Activated naive CD4-positive, alpha-beta T cell treated with anti-CD3 and anti-CD28 coated beads for 36 hours (primary cell): Measurements from ENCODE around the gene PEPD. TPM values are rescaled to one million over a fixed set of nuclear protein-coding genes. Genes with fewer than 3 reads are reported as not detected.

Experiments used
- CTCF ChIA-PET: fragments of 350-600 bp; sonication (Branson Sonifier 250); formaldehyde crosslinking; loops from one replicate; lab custom pipeline; 2021; ENCODE audit warnings: antibody characterized with exemption; lab: Charles Lee
- DNase-seq: peaks from one replicate; pipeline ENCODE4 v3.0.0-alpha.2; 2020
- H3K27ac Mint-ChIP-seq: one replicate; pipeline ENCODE4 v1.8.0; 2021; ENCODE audit warnings: mild to moderate bottlenecking, mixed read lengths
- H3K27me3 Mint-ChIP-seq: one replicate; pipeline ENCODE4 v1.8.0; 2021; ENCODE audit warnings: low read depth, mixed read lengths
- H3K36me3 Mint-ChIP-seq: one replicate; pipeline ENCODE4 v1.8.0; 2021; ENCODE audit warnings: low read depth, mixed read lengths
- H3K4me1 Mint-ChIP-seq: one replicate; pipeline ENCODE4 v1.8.0; 2021; ENCODE audit warnings: low read depth, mixed read lengths
- H3K4me3 Mint-ChIP-seq: one replicate; pipeline ENCODE4 v1.8.0; 2021; ENCODE audit warnings: mild to moderate bottlenecking, moderate library complexity, mixed read lengths
- H3K9me3 Mint-ChIP-seq: one replicate; pipeline ENCODE4 v1.8.0; 2021; ENCODE audit warnings: mixed read lengths
- intact Hi-C: fragments of 100-400 bp; cut with micrococcal nuclease; formaldehyde crosslinking; loops from one replicate; pipeline ENCODE4 v1.15.1; 2023
- total RNA-seq, 2 experiments: library from RNA; stranded (reverse); gene quantifications; one replicate each; pipeline ENCODE4 v1.2.3, GENCODE V29; 2021

The PEPD gene
- total RNA-seq, 2 experiments from 2014 or later = 31.9 to 35.8 TPM

DNA sequence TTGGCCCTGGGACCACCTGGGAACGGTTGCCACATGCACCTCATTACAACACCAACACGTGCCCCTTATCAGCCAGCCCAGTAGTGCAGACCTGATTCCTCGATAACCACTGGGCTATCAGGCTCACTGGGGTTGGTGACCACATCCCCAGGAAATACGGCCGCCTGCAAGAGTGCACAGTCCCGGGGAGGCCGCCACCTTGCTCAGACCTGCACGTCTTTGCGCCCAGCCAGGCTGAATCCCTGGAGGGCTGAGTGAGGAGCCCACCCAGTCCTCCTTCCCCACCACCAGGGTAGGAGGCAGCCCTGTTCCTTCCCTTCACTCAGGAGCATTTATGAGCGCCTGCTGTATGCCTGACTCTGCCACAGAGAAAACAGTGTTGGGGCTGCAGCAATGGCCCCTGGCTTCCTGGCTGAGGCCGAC is 80.3 kb downstream of the PEPD start:
- CTCF ChIA-PET = no interaction called here
- no peak overlapping the region for H3K4me3 Mint-ChIP-seq
- H3K27ac Mint-ChIP-seq = no peak overlapping the region
- H3K36me3 Mint-ChIP-seq = no peaks in the 10 kb centered on the region
- no peaks in the 10 kb centered on the region for H3K27me3 Mint-ChIP-seq
- intact Hi-C loops = no loop called here
- H3K9me3 Mint-ChIP-seq = no peaks in the 10 kb centered on the region
- DNase-seq = no peak
- H3K4me1 Mint-ChIP-seq = no peaks in the 10 kb centered on the region

DNA sequence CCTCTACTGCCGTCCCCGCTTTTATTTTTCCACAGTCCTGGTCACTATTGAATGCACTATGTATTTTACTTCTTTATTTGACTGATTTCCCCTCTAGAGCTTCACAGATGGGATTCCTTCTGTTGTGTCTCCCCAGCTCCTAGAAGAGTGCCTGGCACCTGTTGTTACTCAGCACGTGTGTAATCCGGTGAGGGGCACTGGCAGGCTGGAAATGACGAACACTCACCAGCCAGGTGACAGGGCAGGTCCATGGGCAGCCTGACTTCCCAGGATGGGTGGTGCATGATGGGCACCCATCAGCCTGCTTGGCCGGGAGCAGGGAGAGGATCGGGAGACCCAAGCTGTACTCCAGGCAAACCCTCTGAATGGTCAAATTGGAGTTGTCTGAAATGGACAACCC is 80.9 kb downstream of the PEPD start:
- Mint-ChIP-seq H3K9me3 (no peaks in the 10 kb centered on the region), H3K27me3 (no peaks in the 10 kb centered on the region), H3K4me1 (no peaks in the 10 kb centered on the region), H3K36me3 (no peaks in the 10 kb centered on the region), H3K27ac (no peak overlapping the region), H3K4me3 (no peak overlapping the region)
- intact Hi-C loops = no loop called here
- DNase-seq = no peak
- CTCF ChIA-PET = interaction anchor here (0.7 kb wide), 1 partner anchor 10 kb away, joined by 3 read pairs; no protein-coding TSS in a partner anchor

DNA sequence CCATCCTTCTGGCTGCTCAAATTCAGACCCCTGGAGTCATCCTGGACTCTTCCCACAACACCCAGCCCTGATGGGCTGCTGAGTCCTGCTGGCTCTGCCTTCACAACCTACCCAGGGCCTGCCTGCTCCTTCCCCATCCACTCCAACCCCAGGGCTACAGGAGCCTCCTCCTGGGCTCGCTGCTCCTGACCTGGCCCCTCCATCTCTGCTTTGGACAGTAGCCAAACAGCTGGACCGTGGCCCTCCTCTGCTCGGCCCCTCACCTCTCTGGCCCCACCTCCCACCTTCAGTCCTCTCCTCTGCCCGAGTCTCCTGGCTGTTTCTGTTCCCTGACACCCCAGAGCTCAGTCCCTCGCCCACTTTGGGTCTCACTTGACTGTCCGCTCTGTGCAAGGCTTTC is 81.3 kb downstream of the PEPD start:
- no peaks in the 10 kb centered on the region for H3K9me3 Mint-ChIP-seq
- no peaks in the 10 kb centered on the region for H3K27me3 Mint-ChIP-seq
- no peak overlapping the region for H3K4me3 Mint-ChIP-seq
- DNase-seq = no peak
- CTCF ChIA-PET = interaction anchor here (0.7 kb wide), 1 partner anchor 9 kb away, joined by 3 read pairs; no protein-coding TSS in a partner anchor
- no peak overlapping the region for H3K27ac Mint-ChIP-seq
- intact Hi-C loops = no loop called here
- H3K36me3 Mint-ChIP-seq = no peaks in the 10 kb centered on the region
- no peaks in the 10 kb centered on the region for H3K4me1 Mint-ChIP-seq

DNA sequence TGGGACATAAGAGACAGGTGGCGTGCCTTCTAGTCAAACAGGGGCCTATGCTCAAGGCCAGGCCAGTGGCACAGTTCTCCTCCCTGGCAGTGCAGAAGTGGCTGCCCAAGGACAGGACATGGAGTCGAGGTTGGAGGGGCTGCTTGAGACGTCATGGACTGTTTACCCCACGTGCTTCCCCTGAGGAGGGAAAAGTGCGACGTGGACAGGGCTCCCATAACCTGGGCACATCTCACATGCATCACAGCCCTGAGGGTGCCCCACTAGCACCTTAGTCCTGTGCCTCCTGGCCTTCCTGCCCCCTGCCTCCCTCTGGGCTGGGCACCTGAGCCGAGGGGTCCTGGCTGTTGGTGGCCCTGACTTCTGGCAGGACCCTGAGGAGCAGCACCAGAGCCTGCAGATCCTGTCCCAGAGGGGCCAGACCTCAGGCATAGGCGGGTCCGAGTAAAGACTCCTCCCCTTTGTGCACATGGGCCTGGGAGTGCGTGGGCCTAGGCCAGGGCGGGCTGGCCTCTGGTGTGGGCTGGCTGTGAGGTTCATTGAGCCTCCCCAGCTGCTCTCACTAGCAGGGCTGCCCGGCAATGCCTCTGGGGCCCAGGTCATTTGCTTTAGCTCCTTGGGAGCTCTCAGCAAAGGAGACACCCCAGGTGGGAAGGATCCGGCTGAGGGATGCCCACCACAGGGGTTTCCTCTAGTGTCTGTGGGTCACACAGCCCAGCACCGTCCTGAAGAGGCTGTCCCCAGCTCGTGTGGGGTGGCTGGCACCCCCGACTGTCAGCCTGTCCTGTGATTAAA is 82.4 kb downstream of the PEPD start:
- intact Hi-C loops = no loop called here
- Mint-ChIP-seq H3K9me3 (no peaks in the 10 kb centered on the region), H3K4me3 (no peak overlapping the region), H3K27me3 (no peaks in the 10 kb centered on the region), H3K27ac (no peak overlapping the region), H3K4me1 (no peaks in the 10 kb centered on the region), H3K36me3 (no peaks in the 10 kb centered on the region)
- DNase-seq = no peak
- CTCF ChIA-PET = interaction anchor here (0.6 kb wide), 1 partner anchor 347 kb away, joined by 3 read pairs; no protein-coding TSS in a partner anchor

DNA sequence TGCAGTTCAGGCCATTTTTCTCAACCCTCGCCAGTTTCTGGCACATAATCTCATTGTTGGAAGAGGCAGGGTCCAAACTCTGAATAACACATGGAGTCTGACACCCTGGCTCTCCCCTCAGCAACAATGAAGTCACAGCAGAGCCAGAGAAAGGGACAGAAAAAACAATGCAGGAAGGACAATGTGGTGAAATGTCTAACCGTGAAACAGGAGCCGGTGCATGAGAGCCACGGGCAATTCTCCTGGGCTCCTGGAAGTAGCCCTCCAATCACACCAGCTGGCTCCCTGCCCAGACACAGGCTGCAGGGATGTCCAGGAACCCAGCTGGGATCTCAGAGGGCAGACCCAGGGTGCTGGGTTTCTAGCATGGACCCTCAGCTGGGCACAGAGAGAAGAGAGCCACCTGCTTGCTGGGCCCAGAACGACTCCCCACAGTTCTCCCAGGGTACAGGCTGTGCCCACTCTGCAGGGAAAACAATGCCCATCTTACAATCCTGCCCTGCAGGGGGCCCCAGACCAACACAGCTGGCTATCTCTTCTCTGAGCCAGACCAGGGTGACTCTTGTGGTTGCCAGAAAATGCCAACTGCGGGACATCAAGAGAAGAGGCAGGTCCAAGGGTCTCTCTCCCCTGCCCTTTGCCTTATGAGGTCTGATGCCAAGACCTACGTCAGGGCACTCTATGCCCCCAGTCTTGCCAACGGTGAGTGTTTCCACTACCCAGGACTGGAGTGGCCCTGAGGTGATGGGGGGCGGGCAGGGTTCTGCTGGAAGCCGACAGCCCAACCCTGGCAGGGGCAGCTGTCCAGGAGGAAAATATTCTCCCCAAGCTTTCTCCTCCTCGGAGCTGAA is 83.5 kb downstream of the PEPD start:
- no peaks in the 10 kb centered on the region for H3K4me1 Mint-ChIP-seq
- DNase-seq = no peak
- CTCF ChIA-PET = no interaction called here
- no peak overlapping the region for H3K27ac Mint-ChIP-seq
- no peaks in the 10 kb centered on the region for H3K9me3 Mint-ChIP-seq
- H3K4me3 Mint-ChIP-seq = no peak overlapping the region
- no peaks in the 10 kb centered on the region for H3K36me3 Mint-ChIP-seq
- no peaks in the 10 kb centered on the region for H3K27me3 Mint-ChIP-seq
- intact Hi-C loops = no loop called here

DNA sequence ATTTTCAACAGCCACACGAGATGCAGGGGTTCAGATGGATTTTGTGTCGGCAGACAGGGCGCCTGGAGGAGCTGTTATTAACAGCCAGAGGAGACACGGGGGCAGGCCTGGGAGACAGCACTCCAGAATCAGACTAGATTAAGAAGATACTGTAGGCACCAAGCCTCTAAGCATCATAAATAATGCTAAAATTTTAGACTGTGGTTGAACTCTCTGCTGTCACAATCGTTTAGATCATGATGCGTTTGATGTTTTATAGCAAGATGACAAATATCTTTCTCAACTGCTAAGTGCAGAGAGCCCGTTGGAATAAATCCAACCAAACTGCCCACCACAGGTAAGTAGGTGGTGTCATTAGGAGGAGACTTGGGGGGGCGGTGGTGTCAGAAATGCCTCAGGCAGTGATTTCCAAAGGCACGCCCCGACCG is 84.2 kb downstream of the PEPD start:
- Mint-ChIP-seq H3K4me1 (no peaks in the 10 kb centered on the region), H3K4me3 (no peak overlapping the region), H3K27me3 (no peaks in the 10 kb centered on the region), H3K27ac (no peak overlapping the region), H3K36me3 (no peaks in the 10 kb centered on the region), H3K9me3 (no peaks in the 10 kb centered on the region)
- no peak for DNase-seq
- intact Hi-C loops = no loop called here
- CTCF ChIA-PET = no interaction called here

DNA sequence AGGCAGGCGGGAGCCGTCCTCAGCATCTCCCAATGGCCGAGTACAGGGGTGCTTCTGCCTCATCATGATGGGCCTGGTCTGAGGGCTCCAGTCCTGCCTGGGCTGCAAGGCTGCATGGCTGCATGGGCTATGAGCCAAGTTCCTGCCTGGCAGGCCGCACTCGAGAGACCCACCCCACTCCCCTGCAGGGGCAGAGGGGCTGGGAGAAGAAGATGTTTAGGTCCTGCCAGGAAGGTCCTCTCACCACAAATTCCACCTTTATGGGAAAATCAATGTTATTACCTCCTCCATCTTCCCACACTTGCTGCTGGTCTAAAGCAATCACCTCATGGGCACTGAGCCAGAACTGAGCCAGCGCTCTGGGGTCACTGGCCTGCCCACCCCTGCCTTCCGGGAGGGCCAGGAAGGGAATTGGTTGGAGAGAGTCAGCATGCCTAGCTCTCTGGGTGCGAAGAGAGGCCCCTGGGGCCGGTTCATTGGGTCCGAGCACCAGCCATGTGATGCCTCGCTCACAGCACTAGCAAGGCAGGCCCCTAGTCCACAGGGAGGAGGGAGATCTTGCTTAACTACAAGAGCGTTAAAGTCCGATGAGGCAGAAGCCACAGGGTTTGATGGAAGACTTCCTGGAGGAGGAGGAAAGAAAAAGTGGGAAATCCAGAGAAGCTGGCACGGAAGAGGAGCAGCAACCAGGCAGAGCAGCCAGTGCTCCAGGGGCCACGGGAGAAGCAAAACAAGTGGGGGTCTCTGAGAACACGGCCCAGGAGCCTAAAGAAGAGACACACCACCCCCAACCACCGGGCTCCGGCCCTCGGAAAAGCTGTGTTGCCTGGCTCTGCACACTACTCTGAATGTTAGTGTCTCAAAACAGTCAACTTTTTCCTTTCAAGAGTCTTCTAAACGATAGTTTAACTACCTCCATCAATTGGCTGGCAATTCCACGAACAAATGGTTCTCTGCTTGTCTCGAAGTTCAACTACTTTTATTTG is 84.9 kb downstream of the PEPD start:
- DNase-seq = no peak
- intact Hi-C loops = no loop called here
- no peaks in the 10 kb centered on the region for H3K27me3 Mint-ChIP-seq
- H3K9me3 Mint-ChIP-seq = no peaks in the 10 kb centered on the region
- H3K4me1 Mint-ChIP-seq = no peaks in the 10 kb centered on the region
- no peak overlapping the region for H3K4me3 Mint-ChIP-seq
- no peaks in the 10 kb centered on the region for H3K36me3 Mint-ChIP-seq
- CTCF ChIA-PET = no interaction called here
- H3K27ac Mint-ChIP-seq = no peak overlapping the region

DNA sequence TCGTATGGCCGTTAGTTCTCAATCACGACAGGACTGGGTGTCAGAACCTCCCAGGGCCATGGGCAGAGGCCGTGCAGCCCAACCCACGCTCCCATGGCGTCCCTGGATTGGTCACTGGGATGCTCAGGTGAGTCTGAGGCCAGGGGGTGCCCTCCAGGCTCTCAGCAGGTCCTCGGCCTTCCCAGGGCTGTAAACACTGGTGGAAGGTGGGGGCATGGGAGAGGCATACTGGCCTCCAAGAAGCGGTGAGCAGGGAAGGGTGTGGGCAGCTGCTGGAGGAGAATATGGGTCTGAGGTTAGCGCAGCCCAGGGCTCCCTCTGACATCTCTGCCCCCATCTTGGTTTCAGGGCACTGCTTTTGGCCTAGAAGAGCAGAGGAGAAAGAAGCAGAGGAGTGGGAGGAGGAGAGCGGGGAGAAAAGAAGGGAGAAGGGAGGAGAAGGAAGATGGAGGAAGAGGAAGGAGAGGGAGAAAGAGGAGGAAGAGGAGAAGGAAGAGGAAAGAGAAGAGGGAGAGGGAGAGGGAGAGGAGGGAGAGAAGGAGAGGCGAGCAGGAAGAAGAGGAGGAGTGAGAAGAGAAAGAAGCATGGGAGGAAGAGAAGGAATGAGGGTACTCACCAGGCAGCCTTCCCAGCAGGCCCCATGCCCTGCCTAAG is 85.8 kb downstream of the PEPD start:
- no peaks in the 10 kb centered on the region for H3K9me3 Mint-ChIP-seq
- no peak for DNase-seq
- intact Hi-C loops = no loop called here
- no peaks in the 10 kb centered on the region for H3K36me3 Mint-ChIP-seq
- CTCF ChIA-PET = no interaction called here
- H3K4me1 Mint-ChIP-seq = peaks cover 1% of the 10 kb centered on the region
- H3K27ac Mint-ChIP-seq = no peak overlapping the region
- no peaks in the 10 kb centered on the region for H3K27me3 Mint-ChIP-seq
- H3K4me3 Mint-ChIP-seq = no peak overlapping the region

DNA sequence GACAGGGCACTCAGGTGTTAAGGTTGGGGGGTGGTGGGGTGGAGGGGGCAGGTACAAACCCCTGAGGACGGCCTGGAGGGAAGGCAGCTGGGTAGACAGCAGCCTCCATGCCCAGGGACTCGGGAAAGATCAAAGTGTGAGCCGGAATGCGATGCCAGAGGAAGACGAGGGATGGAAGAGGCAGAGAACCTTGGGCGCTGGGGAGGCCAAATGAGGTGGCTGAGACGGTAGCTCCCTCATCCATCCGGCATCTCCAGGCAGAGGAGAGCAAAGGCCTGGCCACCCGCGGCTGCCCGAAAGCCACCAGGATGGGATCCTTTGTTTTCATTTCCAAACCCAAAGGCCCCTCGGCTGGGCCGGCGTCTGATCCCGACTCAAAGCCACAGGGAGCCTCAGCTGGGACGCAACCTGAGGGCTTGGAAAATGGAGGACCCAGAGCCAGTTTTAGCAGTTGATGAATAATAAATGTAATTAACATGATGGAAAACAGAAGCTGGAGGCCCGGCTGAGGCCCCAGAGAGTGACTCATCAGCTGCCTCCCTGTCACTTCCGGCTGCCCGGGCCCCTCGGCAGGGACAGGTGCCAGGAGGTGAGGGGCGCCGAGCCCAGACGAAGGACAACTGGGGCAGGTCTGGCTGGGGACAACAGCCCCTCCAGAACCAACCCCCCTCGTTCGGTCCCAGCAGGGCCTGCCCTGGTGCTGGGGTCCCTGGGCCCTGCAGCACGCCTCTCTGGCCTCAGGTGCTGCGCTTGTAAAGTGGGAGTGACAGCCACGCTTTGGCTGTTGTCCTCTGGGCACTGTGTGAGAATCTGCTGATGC is 86.5 kb downstream of the PEPD start:
- intact Hi-C loops = no loop called here
- H3K27me3 Mint-ChIP-seq = no peaks in the 10 kb centered on the region

DNA sequence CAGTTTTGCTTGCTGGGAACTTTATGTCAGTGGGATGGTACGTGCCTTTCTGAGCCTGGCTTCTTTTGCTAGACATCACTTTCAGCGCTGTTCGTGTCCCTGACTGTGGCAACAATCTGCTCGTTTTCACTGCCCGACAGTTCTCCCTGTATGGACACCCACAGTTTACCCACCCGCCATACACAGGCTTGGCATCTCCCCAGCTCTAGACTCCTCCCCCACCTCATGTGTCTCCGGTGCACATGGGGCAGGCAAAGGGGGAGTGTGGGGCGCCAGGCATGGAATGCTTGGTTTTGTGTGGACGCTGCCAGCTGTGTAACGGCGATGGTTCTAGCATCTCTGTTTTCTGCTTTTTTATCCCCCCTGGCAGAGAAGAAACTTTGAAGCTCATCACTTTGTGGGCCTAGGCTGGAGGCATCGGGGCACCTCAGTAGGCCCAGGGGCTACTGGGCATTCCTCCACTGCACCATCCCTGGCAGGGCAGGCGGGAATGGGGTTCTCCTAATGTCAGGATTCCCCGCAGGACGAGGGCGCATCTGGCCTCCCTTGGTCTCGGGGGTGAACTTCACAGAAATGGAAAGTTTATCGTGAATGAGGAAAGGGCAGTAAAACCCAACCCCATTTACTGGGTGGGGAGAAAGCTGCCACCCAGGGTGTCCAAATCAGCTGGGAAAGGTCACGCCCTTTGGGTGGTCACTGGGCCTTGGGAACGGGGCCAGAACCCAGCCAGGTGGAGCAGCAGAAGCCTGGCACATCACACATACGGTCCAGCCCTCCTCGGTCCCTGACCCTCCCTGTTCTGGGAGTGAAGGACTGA is 87.3 kb downstream of the PEPD start:
- DNase-seq = no peak
- H3K9me3 Mint-ChIP-seq = no peaks in the 10 kb centered on the region
- H3K27me3 Mint-ChIP-seq = no peaks in the 10 kb centered on the region
- CTCF ChIA-PET = interaction anchor here (1.1 to 2.0 kb wide), 2 partner anchors 334 to 336 kb away, joined by 3 to 6 read pairs; no protein-coding TSS in a partner anchor
- no peaks in the 10 kb centered on the region for H3K36me3 Mint-ChIP-seq
- peaks cover 7% of the 10 kb centered on the region for H3K4me1 Mint-ChIP-seq
- intact Hi-C loops = no loop called here
- H3K4me3 Mint-ChIP-seq = no peak overlapping the region
- no peak overlapping the region for H3K27ac Mint-ChIP-seq

More for the DNA sequence above, 86.5 kb downstream of the PEPD start:
- no peaks in the 10 kb centered on the region for H3K36me3 Mint-ChIP-seq
- no peak for DNase-seq
- no peak overlapping the region for H3K4me3 Mint-ChIP-seq
- H3K4me1 Mint-ChIP-seq = peaks cover 7% of the 10 kb centered on the region
- CTCF ChIA-PET = no interaction called here
- no peaks in the 10 kb centered on the region for H3K9me3 Mint-ChIP-seq
- no peak overlapping the region for H3K27ac Mint-ChIP-seq
